ENCODE data around the gene SETBP1.

DNA sequence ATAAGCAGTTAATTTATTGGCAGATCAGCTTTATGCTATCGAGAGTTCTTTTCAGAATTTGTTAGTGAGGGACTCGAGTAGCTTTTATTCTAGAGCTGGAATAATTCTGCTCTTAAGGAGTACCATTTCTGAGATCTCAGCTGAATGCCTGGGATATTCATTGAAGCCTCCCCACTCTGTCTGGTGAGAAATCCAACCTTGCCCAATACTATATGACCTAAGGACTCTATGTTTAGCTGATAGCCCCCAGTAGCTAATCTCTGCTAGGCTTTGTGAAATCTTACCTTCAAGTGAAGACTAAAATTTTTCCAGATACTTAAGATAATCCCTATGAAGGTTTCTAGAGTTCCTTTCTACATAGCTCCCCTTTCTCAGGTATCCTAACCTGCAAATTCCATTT lies 261.4 kb downstream of the SETBP1 start:
- no peak for TF ChIP-seq EZH2 (IDR thresholded peaks at IDR 0.05; ENCODE audit: borderline replicate concordance, low read length)
- TF ChIP-seq, protein P1, sequence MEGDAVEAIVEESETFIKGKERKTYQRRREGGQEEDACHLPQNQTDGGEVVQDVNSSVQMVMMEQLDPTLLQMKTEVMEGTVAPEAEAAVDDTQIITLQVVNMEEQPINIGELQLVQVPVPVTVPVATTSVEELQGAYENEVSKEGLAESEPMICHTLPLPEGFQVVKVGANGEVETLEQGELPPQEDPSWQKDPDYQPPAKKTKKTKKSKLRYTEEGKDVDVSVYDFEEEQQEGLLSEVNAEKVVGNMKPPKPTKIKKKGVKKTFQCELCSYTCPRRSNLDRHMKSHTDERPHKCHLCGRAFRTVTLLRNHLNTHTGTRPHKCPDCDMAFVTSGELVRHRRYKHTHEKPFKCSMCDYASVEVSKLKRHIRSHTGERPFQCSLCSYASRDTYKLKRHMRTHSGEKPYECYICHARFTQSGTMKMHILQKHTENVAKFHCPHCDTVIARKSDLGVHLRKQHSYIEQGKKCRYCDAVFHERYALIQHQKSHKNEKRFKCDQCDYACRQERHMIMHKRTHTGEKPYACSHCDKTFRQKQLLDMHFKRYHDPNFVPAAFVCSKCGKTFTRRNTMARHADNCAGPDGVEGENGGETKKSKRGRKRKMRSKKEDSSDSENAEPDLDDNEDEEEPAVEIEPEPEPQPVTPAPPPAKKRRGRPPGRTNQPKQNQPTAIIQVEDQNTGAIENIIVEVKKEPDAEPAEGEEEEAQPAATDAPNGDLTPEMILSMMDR (IDR thresholded peaks at IDR 0.05; ENCODE audit: low read length), result no peak
